AG09319 (cell line): ENCODE results near the gene GRK5.

Experiments used
- DNase-seq: peaks from one replicate; pipeline ENCODE4 v3.0.0-alpha.2; 2010; ENCODE audit warnings: low read depth; ENCODE audit errors: extremely low read depth
- TF ChIP-seq, protein P1 (sequence below): IDR thresholded peaks from 2 replicates; pipeline ENCODE4 v1.5.1; 2011; ENCODE audit warnings: low read depth, mild to moderate bottlenecking, inconsistent platforms, low read length, moderate library complexity

GRK5 gene

DNA sequence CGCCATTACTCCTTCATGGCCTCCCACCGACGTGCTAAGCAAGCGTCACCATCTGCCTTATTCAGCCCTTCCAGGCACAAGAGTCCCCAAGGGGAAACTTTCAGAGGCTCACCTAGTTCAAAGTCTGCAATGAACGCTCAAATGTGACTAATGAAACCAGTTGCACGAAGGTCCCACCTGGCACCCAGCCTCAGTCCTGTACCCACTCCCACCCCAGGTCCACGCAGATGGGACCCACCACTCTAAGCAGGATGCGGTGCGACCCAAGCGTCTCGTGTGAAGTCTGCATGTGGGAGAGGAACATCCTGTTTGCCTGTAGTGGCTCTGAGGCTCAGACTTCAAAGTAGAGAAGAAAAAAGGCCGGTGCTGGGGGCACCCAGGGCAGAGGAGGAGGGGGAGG lies 294.8 kb downstream of the GRK5 start:
- TF ChIP-seq, protein P1, sequence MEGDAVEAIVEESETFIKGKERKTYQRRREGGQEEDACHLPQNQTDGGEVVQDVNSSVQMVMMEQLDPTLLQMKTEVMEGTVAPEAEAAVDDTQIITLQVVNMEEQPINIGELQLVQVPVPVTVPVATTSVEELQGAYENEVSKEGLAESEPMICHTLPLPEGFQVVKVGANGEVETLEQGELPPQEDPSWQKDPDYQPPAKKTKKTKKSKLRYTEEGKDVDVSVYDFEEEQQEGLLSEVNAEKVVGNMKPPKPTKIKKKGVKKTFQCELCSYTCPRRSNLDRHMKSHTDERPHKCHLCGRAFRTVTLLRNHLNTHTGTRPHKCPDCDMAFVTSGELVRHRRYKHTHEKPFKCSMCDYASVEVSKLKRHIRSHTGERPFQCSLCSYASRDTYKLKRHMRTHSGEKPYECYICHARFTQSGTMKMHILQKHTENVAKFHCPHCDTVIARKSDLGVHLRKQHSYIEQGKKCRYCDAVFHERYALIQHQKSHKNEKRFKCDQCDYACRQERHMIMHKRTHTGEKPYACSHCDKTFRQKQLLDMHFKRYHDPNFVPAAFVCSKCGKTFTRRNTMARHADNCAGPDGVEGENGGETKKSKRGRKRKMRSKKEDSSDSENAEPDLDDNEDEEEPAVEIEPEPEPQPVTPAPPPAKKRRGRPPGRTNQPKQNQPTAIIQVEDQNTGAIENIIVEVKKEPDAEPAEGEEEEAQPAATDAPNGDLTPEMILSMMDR, result no peak
- DNase-seq, result no peak

DNA sequence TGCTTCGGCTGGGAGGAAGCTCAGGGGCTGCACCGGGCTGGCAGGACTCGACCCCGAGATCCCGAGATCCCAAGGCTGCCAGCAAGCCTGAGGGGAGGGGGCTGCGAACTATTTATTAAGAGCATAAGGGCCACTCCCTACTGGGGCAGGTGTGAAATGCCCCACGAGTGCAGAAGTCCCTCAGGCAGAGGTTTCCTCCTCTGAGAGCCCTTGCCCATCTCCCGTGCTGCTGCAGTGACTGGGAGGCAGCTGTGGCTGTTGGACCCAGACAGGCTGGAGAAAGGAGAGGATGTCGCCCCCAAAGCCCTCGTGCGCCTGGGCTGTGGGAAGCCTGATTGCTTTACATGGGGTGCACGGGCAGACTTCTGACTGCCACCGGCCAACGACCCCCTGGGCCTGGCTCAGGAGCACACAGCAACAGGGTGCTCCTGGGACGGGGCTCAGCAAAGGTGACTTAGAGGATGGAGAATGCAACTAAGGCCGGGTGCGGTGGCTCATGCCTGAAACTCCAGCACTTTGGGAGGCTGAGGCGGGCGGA lies 295.3 kb downstream of the GRK5 start:
- DNase-seq, result no peak

DNA sequence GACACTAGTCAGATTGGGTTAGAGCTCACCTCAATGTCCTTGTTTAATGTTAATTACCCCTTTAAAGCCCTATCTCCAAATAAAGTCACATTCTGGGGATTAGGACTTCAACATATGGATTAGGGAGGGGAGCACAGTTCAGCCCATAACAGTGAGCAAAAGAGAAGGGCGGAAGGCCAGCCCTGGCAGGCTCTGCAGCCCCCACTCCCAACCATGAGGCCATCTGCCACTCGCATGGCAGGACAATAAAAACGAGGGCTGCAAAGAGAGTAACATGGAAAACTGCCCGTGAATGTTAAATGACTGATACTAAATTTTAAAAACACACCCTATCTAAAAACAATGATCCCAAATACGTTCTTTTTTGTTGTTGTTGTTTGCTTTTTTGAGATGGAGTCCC lies 296.4 kb downstream of the GRK5 start:
- TF ChIP-seq, protein P1, result no peak
- DNase-seq, result no peak

More for the DNA sequence above, 295.3 kb downstream of the GRK5 start:
- TF ChIP-seq, protein P1, result no peak

GRCh38 chr10:119504651-119505050 lies 297.3 kb downstream of the GRK5 start:
- TF ChIP-seq, protein P1, result no peak
- no peak for DNase-seq

DNA sequence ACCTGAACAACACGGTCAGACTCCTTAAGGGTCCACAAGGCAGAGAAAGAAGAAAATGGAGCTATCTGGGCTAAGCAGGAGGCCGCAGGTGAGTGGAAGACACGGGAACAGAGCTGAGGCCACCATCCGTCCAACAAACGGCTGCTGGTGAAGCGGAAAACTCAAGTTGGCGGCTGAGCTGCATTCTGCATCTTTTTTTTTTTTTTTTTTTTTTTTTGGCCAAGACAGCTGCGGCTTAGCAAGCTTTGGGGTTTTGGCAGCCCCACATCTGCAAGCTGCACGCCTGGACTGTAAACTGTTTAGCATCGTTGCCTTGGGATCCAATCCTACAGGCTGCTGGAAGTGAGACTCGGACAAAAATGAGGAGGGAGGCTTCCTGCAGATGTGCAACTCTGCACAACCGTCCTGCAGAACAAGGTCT lies 297.8 kb downstream of the GRK5 start:
- TF ChIP-seq, protein P1, result no peak
- DNase-seq, result no peak
